HEK293 (cell line): ENCODE measurements around the gene OMA1.

ENCODE experiments used
- CTCF ChIA-PET: fragments of 350-600 bp; formaldehyde crosslinking; extraction: SDS; loops from one replicate; lab custom pipeline; 2021; ENCODE audit warnings: antibody characterized with exemption; lab: Yijun Ruan, JAX
- POLR2A ChIA-PET: fragments of 300-600 bp; formaldehyde crosslinking; extraction: SDS; loops from one replicate; lab custom pipeline; 2020; ENCODE audit warnings: antibody characterized with exemption, inconsistent platforms; lab: Yijun Ruan, JAX
- H3K27ac ChIP-seq: fragments of 200-500 bp; sonication (Bioruptor generic); 2 replicates; pipeline ENCODE4 v1.5.1; 2014; ENCODE audit warnings: low read depth, low read length, control low read depth, inconsistent platforms; ENCODE audit errors: extremely low read depth
- H3K36me3 ChIP-seq, 2 experiments: fragments of 200-500 bp in 1 of 2; sonication (Bioruptor generic) in 1 of 2; 1 replicate in 1 of 2; 2 replicates in 1 of 2; pipeline ENCODE4 v1.5.1; 2014 to 2017; ENCODE audit warnings: inconsistent platforms in 2 of 2, low read length in 2 of 2; ENCODE audit not compliant: control insufficient read depth in 2 of 2, insufficient read depth in 1 of 2
- H3K4me1 ChIP-seq: fragments of 200-500 bp; sonication (Bioruptor generic); 2 replicates; pipeline ENCODE4 v1.5.1; 2014; ENCODE audit warnings: mild to moderate bottlenecking, low read length, inconsistent platforms; ENCODE audit not compliant: control insufficient read depth, insufficient read depth
- H3K4me3 ChIP-seq: 2 replicates; pipeline ENCODE4 v1.5.1; 2011; ENCODE audit warnings: low read depth, mild to moderate bottlenecking, control low read depth, low read length, moderate library complexity
- H3K9me3 ChIP-seq: fragments of 200-500 bp; sonication (Bioruptor generic); 2 replicates; pipeline ENCODE4 v1.5.1; 2014; ENCODE audit warnings: low read depth, low read length, inconsistent platforms; ENCODE audit not compliant: control insufficient read depth, insufficient read depth
- GFI1B ChIP-seq: fragments of 450-650 bp; formaldehyde crosslinking; IDR thresholded peaks from 2 replicates; pipeline ENCODE4 v1.5.1; 2016; ENCODE audit warnings: missing biosample characterization, missing genetic modification characterization
- GLIS1 ChIP-seq: fragments of 450-650 bp; formaldehyde crosslinking; IDR thresholded peaks from 2 replicates; pipeline ENCODE4 v1.5.1; 2016; ENCODE audit warnings: missing biosample characterization, missing genetic modification characterization
- KLF16 ChIP-seq: fragments of 450-650 bp; formaldehyde crosslinking; IDR thresholded peaks from 2 replicates; pipeline ENCODE4 v1.5.1; 2017; ENCODE audit warnings: missing biosample characterization, missing genetic modification characterization
- REST ChIP-seq: fragments of 450-650 bp; formaldehyde crosslinking; IDR thresholded peaks from 2 replicates; pipeline ENCODE4 v1.5.1; 2016; ENCODE audit warnings: missing biosample characterization, missing genetic modification characterization
- SCRT2 ChIP-seq: fragments of 450-650 bp; formaldehyde crosslinking; IDR thresholded peaks from 2 replicates; pipeline ENCODE4 v1.5.1; 2016; ENCODE audit warnings: missing biosample characterization, missing genetic modification characterization
- TSHZ1 ChIP-seq: fragments of 450-650 bp; formaldehyde crosslinking; IDR thresholded peaks from 2 replicates; pipeline ENCODE4 v1.5.1; 2016; ENCODE audit warnings: missing biosample characterization, missing genetic modification characterization, borderline replicate concordance
- WT1 ChIP-seq: fragments of 450-650 bp; formaldehyde crosslinking; IDR thresholded peaks from 2 replicates; pipeline ENCODE4 v1.5.1; 2016; ENCODE audit warnings: missing biosample characterization, missing genetic modification characterization
- ZBTB1 ChIP-seq: fragments of 450-650 bp; formaldehyde crosslinking; IDR thresholded peaks from 2 replicates; pipeline ENCODE4 v1.5.1; 2016; ENCODE audit warnings: missing biosample characterization, missing genetic modification characterization
- ZNF133 ChIP-seq: fragments of 450-650 bp; formaldehyde crosslinking; IDR thresholded peaks from 2 replicates; pipeline ENCODE4 v1.5.1; 2016; ENCODE audit warnings: missing biosample characterization, missing genetic modification characterization
- ZNF214 ChIP-seq: fragments of 450-650 bp; formaldehyde crosslinking; IDR thresholded peaks from 2 replicates; pipeline ENCODE4 v1.5.1; 2017; ENCODE audit warnings: missing biosample characterization, mild to moderate bottlenecking, missing genetic modification characterization, borderline replicate concordance
- ZNF274 ChIP-seq, 2 experiments: fragments of 200-500 bp in 1 of 2; fragments of 450-650 bp in 1 of 2; sonication (Bioruptor generic) in 1 of 2; formaldehyde crosslinking in 1 of 2; IDR thresholded peaks; 2 replicates each; pipeline versions ENCODE4 v1.5.1 to v1.6.1; 2014 to 2016; ENCODE audit warnings: borderline replicate concordance in 1 of 2, inconsistent platforms in 1 of 2, low read length in 1 of 2, missing biosample characterization in 1 of 2, missing genetic modification characterization in 1 of 2
- ZNF292 ChIP-seq: fragments of 450-650 bp; formaldehyde crosslinking; IDR thresholded peaks from 2 replicates; pipeline ENCODE4 v1.5.1; 2016; ENCODE audit warnings: low read depth, missing biosample characterization, missing genetic modification characterization, borderline replicate concordance
- ZNF311 ChIP-seq: fragments of 450-650 bp; formaldehyde crosslinking; IDR thresholded peaks from 2 replicates; pipeline ENCODE4 v1.5.1; 2017; ENCODE audit warnings: missing biosample characterization, missing genetic modification characterization, borderline replicate concordance
- ZNF341 ChIP-seq: fragments of 450-650 bp; formaldehyde crosslinking; IDR thresholded peaks from 2 replicates; pipeline ENCODE4; 2016; ENCODE audit warnings: low read depth, missing biosample characterization, missing genetic modification characterization
- ZNF362 ChIP-seq: fragments of 450-650 bp; formaldehyde crosslinking; IDR thresholded peaks from 2 replicates; pipeline ENCODE4 v1.5.1; 2016; ENCODE audit warnings: missing biosample characterization, missing genetic modification characterization
- ZNF426 ChIP-seq: fragments of 450-650 bp; formaldehyde crosslinking; IDR thresholded peaks from 2 replicates; pipeline ENCODE4 v1.5.1; 2017; ENCODE audit warnings: missing biosample characterization, missing genetic modification characterization, mild to moderate bottlenecking, inconsistent platforms, moderate library complexity
- ZNF510 ChIP-seq: fragments of 450-650 bp; formaldehyde crosslinking; IDR thresholded peaks from 2 replicates; pipeline ENCODE4 v1.5.1; 2018; ENCODE audit warnings: mild to moderate bottlenecking, missing genetic modification characterization, missing biosample characterization; ENCODE audit not compliant: insufficient replicate concordance
- ZNF544 ChIP-seq: fragments of 450-650 bp; formaldehyde crosslinking; IDR thresholded peaks from 2 replicates; pipeline ENCODE4 v1.5.0; 2017; ENCODE audit warnings: missing biosample characterization, missing genetic modification characterization
- ZNF610 ChIP-seq: fragments of 450-650 bp; formaldehyde crosslinking; IDR thresholded peaks from 2 replicates; pipeline ENCODE4 v1.5.1; 2016; ENCODE audit warnings: missing biosample characterization, missing genetic modification characterization, borderline replicate concordance
- ZNF76 ChIP-seq: fragments of 450-650 bp; formaldehyde crosslinking; IDR thresholded peaks from 2 replicates; pipeline ENCODE4; 2016; ENCODE audit warnings: low read depth, missing biosample characterization, missing genetic modification characterization, borderline replicate concordance
- TF ChIP-seq, protein P1 (sequence below): fragments of 450-650 bp; formaldehyde crosslinking; IDR thresholded peaks from 2 replicates; pipeline ENCODE4 v1.5.1; 2017; ENCODE audit warnings: missing biosample characterization, missing genetic modification characterization

OMA1 gene

DNA sequence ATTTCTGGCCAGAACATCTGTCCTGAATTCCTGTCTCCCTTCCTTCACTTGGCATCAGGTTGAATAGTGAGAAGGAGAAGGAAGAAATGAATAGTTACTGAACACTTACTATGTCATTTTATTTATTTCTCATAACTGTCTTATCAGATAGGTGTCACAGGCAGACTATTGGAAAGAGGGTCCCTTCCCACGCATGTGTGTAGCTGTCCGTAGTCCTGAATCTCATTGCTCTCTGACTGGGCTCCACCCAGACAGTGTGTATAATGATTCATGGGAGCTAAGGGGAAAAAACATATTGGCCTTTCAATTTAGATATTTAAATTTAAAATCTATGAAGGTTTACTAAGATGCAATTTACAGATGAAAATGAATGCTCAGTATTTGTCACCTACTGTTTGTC is 86.1 kb downstream of the OMA1 start:
- TF ChIP-seq REST (tag by site-specific recombination) (peak; percentile 93), ZNF510 (no peak)
- Histone ChIP-seq H3K4me1 (no peaks in the 10 kb centered on the region), H3K27ac (no peak overlapping the region), H3K4me3 (no peak overlapping the region), H3K36me3 (no peaks in the 10 kb centered on the region), H3K9me3 (no peaks in the 10 kb centered on the region)
- ChIA-PET CTCF (interaction anchor here (1.1 kb wide), 1 partner anchor 55 kb away, joined by 4 read pairs; no protein-coding TSS in a partner anchor), POLR2A (no interaction called here)

DNA sequence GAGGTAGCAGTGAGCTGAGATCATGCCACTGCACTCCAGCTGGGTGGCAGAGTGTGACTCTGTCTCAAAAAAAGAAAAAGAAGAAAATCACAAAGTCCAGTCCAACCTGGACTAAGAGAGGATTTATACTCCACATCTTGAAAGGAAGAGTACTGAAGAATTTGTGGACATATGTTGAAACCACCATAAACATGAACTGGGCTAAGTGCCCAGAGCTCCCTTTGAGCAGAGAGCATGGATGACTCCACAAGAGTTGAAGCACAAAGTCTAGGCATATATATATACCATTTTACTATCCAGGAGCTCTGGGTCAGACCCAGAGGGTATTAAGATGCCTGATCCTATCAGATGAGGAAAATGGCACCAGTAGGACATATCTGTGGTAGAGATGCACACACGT is 86.6 kb downstream of the OMA1 start:
- Histone ChIP-seq H3K9me3 (no peaks in the 10 kb centered on the region), H3K4me3 (no peak overlapping the region), H3K27ac (no peak overlapping the region), H3K4me1 (no peaks in the 10 kb centered on the region), H3K36me3 (no peaks in the 10 kb centered on the region)
- ChIA-PET POLR2A (no interaction called here), CTCF (interaction anchor here (1.1 kb wide), 1 partner anchor 56 kb away, joined by 4 read pairs; no protein-coding TSS in a partner anchor)
- no peak for TF ChIP-seq ZNF362 (tag by site-specific recombination)
- no peak for TF ChIP-seq ZNF544
- no peak for TF ChIP-seq GFI1B (tag by site-specific recombination)
- no peak for TF ChIP-seq ZNF76 (tag by site-specific recombination)
- no peak for TF ChIP-seq ZNF292 (tag by site-specific recombination)
- TF ChIP-seq SCRT2 (tag by site-specific recombination) = no peak
- no peak for TF ChIP-seq GLIS1 (tag by site-specific recombination)
- no peak for TF ChIP-seq WT1 (tag by site-specific recombination)
- TF ChIP-seq, protein P1, sequence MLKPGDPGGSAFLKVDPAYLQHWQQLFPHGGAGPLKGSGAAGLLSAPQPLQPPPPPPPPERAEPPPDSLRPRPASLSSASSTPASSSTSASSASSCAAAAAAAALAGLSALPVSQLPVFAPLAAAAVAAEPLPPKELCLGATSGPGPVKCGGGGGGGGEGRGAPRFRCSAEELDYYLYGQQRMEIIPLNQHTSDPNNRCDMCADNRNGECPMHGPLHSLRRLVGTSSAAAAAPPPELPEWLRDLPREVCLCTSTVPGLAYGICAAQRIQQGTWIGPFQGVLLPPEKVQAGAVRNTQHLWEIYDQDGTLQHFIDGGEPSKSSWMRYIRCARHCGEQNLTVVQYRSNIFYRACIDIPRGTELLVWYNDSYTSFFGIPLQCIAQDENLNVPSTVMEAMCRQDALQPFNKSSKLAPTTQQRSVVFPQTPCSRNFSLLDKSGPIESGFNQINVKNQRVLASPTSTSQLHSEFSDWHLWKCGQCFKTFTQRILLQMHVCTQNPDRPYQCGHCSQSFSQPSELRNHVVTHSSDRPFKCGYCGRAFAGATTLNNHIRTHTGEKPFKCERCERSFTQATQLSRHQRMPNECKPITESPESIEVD (tag by site-specific recombination) = no peak
- TF ChIP-seq ZNF274 (IDR thresholded peaks at IDR 0.05; ENCODE audit: low read length) = no peak
- no peak for TF ChIP-seq ZNF274 (tag by site-specific recombination; IDR thresholded peaks at IDR 0.05; ENCODE audit: borderline replicate concordance)
- TF ChIP-seq ZNF610 (tag by site-specific recombination) = no peak
- TF ChIP-seq ZNF214 (tag by site-specific recombination) = no peak
- no peak for TF ChIP-seq ZNF341
- no peak for TF ChIP-seq TSHZ1 (tag by site-specific recombination)
- TF ChIP-seq KLF16 (tag by site-specific recombination) = no peak
- TF ChIP-seq ZNF426 = no peak
- no peak for TF ChIP-seq ZNF311 (tag by site-specific recombination)
- TF ChIP-seq ZNF133 (tag by site-specific recombination) = no peak
- TF ChIP-seq ZBTB1 (tag by site-specific recombination) = no peak
